Measurements from ENCODE around the gene COMMD1.

The COMMD1 gene

DNA sequence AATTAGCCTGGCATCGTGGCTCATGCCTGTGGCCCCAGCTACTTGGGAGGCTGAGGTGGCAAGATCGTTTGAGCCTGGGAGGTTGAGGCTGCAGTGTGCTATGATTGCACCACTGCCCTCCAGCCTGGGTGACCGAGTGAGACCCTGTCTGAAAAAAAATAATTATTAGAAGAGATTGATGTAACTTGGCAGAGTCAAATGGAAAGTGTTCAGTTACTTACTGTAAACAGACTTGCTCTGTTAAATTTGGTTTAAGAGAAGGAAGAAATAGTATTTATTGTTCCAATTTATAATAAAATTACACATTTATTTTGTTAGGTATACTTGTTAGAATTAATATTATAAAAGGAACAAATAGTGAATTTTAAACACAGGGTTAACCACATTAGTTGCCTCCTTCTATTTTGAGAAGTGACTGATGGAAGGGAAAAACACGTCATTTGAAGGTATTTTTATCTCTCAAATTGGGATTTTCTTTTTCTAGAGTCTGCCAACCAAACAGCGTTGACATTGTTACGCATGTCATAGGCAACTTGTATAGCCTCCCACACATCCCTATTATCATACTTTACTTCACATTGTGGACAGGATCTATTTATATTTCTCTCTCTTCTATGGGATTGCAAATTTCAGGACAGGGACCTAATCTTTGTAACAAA is 171.6 kb downstream of the COMMD1 start:
- H3K4me3 ChIP-seq (ENCODE audit: low read depth, low read length), result no peak overlapping the region
- TF ChIP-seq, protein P1, sequence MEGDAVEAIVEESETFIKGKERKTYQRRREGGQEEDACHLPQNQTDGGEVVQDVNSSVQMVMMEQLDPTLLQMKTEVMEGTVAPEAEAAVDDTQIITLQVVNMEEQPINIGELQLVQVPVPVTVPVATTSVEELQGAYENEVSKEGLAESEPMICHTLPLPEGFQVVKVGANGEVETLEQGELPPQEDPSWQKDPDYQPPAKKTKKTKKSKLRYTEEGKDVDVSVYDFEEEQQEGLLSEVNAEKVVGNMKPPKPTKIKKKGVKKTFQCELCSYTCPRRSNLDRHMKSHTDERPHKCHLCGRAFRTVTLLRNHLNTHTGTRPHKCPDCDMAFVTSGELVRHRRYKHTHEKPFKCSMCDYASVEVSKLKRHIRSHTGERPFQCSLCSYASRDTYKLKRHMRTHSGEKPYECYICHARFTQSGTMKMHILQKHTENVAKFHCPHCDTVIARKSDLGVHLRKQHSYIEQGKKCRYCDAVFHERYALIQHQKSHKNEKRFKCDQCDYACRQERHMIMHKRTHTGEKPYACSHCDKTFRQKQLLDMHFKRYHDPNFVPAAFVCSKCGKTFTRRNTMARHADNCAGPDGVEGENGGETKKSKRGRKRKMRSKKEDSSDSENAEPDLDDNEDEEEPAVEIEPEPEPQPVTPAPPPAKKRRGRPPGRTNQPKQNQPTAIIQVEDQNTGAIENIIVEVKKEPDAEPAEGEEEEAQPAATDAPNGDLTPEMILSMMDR (IDR thresholded peaks at IDR 0.05; ENCODE audit: low read depth, low read length), result no peak

DNA sequence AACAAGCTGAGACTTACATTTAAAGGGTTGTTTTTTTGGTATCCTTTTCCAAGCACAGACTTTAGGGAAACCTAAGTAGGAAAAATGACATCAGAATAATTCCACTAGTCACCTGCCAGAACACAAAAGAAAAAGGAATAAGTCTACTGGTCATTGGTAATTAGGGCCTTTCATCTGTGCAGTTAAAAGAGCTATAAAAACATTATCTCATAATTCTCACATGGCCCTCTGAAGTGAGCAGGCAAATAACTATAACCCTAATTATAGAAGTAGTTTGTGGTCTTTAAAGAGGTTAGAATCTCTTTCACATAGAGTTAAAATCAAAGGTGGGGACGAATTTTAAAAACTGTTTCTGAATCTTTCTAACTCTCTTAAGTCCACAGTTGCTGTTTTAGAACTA is 179.3 kb downstream of the COMMD1 start:
- TF ChIP-seq, protein P1 (IDR thresholded peaks at IDR 0.05; ENCODE audit: low read depth, low read length), result no peak
- no peak overlapping the region for H3K4me3 ChIP-seq (ENCODE audit: low read depth, low read length)

DNA sequence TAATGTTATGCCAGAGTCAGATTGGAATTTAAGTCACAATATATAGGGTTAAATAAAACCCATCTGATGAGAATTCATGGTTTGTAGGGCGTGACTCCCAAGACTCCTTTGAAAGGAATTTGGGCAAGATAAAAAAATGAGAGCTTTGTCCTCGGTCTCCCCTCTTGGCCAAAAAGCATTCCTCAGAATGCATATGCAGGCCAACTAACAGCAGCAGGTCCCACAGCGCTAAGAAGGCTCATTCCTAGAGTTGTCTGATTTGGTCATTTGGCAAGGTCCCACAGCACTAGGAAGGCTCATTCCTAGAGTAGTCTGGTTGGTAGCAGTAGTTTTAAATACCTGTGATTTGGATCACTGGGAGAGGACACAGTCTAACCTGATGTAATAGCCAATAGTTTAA is 184.2 kb downstream of the COMMD1 start:
- TF ChIP-seq, protein P1 (IDR thresholded peaks at IDR 0.05; ENCODE audit: low read depth, low read length), result no peak
- H3K4me3 ChIP-seq (ENCODE audit: low read depth, low read length), result no peak overlapping the region

DNA sequence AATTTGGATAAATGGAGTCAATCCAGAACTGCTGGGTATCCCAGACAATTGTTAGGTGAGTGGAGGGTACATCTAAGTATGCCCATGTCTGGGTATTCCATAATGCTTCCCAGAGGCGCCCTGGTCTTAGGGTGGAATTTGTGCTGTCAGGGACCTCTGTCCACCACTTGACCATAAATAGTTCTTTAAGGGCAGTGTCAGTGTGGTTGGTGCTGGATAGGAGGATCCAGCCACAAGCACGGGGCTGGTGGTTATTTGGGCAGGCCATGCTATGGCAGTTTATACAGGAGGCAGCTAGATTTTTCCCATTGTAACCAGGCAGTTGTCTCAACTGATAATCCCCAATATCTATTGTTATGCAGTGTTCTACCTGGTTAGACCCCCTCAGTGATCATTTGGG is 186.0 kb downstream of the COMMD1 start:
- TF ChIP-seq, protein P1 (IDR thresholded peaks at IDR 0.05; ENCODE audit: low read depth, low read length), result no peak
- H3K4me3 ChIP-seq (ENCODE audit: low read depth, low read length), result no peak overlapping the region

DNA sequence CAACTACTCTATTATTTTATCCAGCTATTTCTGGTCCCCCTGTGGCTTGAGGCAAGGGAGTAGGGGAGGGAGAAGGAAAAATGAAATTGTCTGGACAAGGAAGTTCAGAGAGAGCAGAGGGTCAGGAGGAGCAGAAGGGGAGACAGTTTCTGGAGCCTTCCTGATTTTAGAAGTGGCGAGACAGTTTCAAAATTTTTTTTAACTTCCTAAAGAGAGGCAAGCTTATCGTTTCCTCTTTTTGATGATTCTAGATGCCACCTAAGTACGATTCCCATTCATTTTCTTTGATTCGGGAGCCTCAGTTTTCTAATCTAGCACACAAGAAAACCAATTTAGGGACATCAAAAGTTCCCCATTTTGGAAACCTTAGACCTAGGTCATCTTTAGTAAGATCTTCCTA is 193.6 kb downstream of the COMMD1 start:
- H3K4me3 ChIP-seq (ENCODE audit: low read depth, low read length), result no peak overlapping the region
- TF ChIP-seq, protein P1 (IDR thresholded peaks at IDR 0.05; ENCODE audit: low read depth, low read length), result no peak

DNA sequence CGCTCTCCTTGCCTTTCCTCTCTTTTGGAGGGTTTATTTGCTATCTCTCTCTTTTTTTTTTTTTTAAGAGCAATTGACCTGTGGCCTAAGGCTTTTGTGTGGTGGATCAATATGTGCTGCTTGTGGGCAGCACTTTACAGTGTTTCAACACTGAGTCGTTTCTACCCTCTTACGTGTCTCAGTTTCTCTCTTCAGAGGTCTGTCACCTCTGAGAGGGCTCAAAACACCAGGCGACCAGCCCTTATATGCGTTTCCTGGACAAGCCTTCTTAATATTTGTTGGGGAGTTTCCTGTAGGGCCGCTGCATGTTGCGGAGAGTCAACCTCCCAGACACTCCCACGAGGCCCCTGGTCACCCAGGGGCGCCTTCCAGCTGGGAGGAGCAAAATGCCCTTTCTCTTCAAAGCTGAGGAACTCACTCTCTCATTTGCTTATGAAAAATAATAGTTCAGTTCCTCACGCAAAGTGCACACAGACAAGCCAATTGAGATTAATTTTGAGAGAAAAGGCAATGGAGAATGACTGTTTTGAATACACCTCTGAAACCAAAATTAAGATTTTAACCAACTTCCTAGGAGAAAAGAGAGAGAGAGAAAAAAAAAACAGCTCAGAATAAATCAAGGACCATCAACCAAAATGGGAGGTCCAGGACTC is 194.2 kb downstream of the COMMD1 start:
- no peak overlapping the region for H3K4me3 ChIP-seq (ENCODE audit: low read depth, low read length)
- TF ChIP-seq, protein P1 (IDR thresholded peaks at IDR 0.05; ENCODE audit: low read depth, low read length), result no peak

DNA sequence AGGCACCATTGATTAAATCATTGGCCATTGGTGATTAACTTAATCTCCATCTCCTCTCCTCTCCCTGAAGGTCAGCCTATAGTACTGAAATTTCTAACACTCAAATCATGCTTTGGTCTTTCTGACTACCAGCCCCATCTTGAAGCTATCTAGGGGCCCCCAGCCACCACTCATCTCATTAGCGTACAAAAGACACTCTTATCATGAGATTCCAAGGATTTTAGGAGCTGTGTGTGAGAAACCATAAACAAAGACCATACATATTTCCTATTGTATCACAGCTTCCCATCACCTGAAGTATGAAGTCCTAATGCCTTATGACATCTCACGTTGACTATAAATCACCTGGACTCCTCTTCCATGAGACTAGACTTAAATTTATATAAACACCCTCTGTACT is 196.4 kb downstream of the COMMD1 start:
- TF ChIP-seq, protein P1 (IDR thresholded peaks at IDR 0.05; ENCODE audit: low read depth, low read length), result no peak
- H3K4me3 ChIP-seq (ENCODE audit: low read depth, low read length), result no peak overlapping the region
